ENCODE results near the gene BARHL1.

BARHL1 gene

GRCh38 chr9:132615774-132616173 lies 33.4 kb downstream of the BARHL1 start:
- no peak for DNase-seq (ENCODE audit: low read depth, low spot score)

- no peak for DNase-seq (ENCODE audit: low read depth, low spot score)
These were observed 34.3 kb downstream of the BARHL1 start for GRCh38 chr9:132616725-132617124.

- peak; percentile 37 for DNase-seq (ENCODE audit: low read depth, low spot score)
These were observed 39.8 kb downstream of the BARHL1 start for GRCh38 chr9:132622159-132622558.

GRCh38 chr9:132626285-132626684 lies 43.9 kb downstream of the BARHL1 start:
- no peak for DNase-seq (ENCODE audit: low read depth, low spot score)

GRCh38 chr9:132627106-132627505 lies 44.7 kb downstream of the BARHL1 start:
- DNase-seq (ENCODE audit: low read depth, low spot score), result no peak

GRCh38 chr9:132627594-132627993 lies 45.2 kb downstream of the BARHL1 start:
- DNase-seq (ENCODE audit: low read depth, low spot score), result no peak

- DNase-seq (ENCODE audit: low read depth, low spot score), result no peak
These were observed 46.3 kb downstream of the BARHL1 start for GRCh38 chr9:132628746-132629145.

- no peak for DNase-seq (ENCODE audit: low read depth, low spot score)
These were observed 47.7 kb downstream of the BARHL1 start for GRCh38 chr9:132630116-132630515.

GRCh38 chr9:132630811-132631210 lies 48.4 kb downstream of the BARHL1 start:
- DNase-seq (ENCODE audit: low read depth, low spot score), result no peak

GRCh38 chr9:132631280-132631679 lies 48.9 kb downstream of the BARHL1 start:
- DNase-seq (ENCODE audit: low read depth, low spot score), result peak; percentile 81

- no peak for DNase-seq (ENCODE audit: low read depth, low spot score)
These were observed 49.3 kb downstream of the BARHL1 start for GRCh38 chr9:132631685-132632084.

GRCh38 chr9:132632413-132633129 lies 50.2 kb downstream of the BARHL1 start:
- DNase-seq (ENCODE audit: low read depth, low spot score), result no peak

- no peak for DNase-seq (ENCODE audit: low read depth, low spot score)
These were observed 51.9 kb downstream of the BARHL1 start for GRCh38 chr9:132634327-132634726.

GRCh38 chr9:132637351-132637750 lies 54.9 kb downstream of the BARHL1 start:
- peak; percentile 43 for DNase-seq (ENCODE audit: low read depth, low spot score)

GRCh38 chr9:132637801-132638200 lies 55.4 kb downstream of the BARHL1 start:
- no peak for DNase-seq (ENCODE audit: low read depth, low spot score)

- DNase-seq (ENCODE audit: low read depth, low spot score), result no peak
These were observed 55.8 kb downstream of the BARHL1 start for GRCh38 chr9:132638240-132638639.

GRCh38 chr9:132639322-132639721 lies 56.9 kb downstream of the BARHL1 start:
- no peak for DNase-seq (ENCODE audit: low read depth, low spot score)

Measured in astrocyte of the hippocampus (primary cell).